ENCODE results near the gene WNK2.
"Not testable (repeated sequence)": the region's sequence is repeated elsewhere in the genome, so short reads cannot be mapped to it uniquely, and the experiment has no call there.

Gene WNK2

DNA sequence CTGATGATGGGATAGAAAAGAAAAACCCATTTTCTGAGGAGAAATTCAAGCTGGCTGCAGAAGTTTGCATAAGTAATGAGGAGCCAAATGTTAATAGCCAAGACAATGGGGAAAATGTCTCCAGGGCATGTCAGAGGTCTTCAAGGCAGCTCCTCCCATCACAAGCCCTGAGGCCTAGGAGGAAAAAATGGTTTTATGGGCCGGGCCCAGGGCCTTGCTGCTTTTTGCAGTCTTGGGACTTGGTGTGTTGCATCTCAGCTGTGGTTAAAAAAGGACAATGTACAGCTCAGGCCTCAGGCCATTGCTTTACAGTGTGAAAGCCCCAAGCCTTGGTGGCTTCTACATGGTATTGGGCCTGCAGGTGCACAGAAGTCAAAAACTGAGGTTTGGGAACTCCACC, 154.3 kb downstream of the WNK2 start:
- not testable (repeated sequence) for DNase-seq (ENCODE audit: low read depth)

- DNase-seq (ENCODE audit: low read depth): no peak
Measured at GRCh38 chr9:93340091-93340490, 156.2 kb downstream of the WNK2 start.

- not testable (repeated sequence) for DNase-seq (ENCODE audit: low read depth)
Measured at GRCh38 chr9:93341820-93342219, 157.9 kb downstream of the WNK2 start.

- not testable (repeated sequence) for DNase-seq (ENCODE audit: low read depth)
Measured at GRCh38 chr9:93342428-93342827, 158.5 kb downstream of the WNK2 start.

GRCh38 chr9:93343663-93344062, 159.7 kb downstream of the WNK2 start:
- DNase-seq (ENCODE audit: low read depth): no peak

DNA sequence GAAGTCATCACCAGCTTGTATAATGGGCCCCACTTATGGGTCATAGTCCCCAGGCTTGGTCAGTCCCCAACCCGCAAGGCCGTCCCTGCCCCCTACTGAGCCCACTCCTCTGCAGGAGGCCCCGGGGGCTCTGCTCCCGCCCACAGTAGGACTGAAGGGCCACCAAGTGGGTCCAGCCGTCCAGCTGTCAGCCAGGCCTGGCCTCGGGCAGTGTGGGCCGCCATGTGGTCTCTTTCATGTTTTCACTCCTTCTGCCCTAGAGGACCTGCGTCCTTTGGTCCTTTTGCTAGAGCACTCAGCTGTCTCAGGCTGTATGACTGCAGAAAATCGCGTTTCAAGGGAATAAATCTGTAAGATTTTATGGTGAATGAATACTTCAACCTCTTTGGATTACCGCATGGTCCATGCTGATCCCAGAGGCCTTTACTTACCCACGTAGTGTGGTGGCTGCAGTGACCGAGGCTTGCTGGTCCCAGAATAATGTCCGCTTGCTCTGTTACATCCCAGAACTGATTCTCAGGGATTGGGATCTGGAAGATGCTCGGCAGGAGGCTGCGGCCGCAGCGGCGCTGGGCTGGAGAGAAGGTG, 161.8 kb downstream of the WNK2 start:
- no peak for DNase-seq (ENCODE audit: low read depth)

- DNase-seq (ENCODE audit: low read depth): no peak
Measured at GRCh38 chr9:93346231-93347112, 162.5 kb downstream of the WNK2 start.

GRCh38 chr9:93347371-93347975, 163.5 kb downstream of the WNK2 start:
- not testable (repeated sequence) for DNase-seq (ENCODE audit: low read depth)

DNA sequence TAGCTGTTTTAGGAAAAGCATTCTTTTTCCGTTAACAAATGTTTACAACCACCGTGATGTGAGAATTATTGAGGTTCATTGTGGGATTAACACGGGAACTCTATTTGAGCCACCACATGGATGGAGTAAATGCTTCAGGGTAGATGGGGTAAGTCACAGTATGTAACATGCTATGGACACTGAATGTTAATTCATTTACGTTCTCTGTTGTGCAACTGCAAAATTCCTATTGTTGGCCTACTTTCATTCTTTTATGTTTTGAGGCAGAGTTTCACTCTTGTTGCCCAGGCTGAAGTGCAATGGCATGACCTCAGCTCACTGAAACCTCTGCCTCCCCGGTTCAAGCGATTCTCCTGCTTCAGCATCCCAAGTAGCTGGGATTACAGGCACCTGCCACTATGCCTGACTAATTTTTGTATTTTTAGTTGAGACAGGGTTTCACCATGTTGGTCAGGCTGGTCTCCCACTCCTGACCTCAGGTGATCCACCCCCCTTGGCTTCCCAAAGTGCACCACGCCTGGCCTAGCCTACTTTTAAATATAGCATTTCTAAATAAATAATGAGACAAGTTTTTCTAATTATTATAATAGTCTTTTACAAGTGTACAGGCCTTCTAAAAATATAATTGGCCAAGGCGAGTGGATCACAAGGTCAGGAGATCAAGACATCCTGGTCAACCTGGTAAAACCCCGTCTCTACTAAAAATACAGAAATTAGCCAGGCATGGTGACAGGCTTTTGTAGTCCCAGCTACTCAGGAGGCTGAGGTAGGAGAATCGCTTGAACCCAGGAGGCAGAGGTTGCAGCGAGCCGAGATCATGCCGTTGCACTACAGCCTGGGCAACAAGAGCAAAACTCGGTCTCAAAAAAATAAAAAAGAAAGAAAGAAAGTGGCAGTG, 169.7 kb downstream of the WNK2 start:
- not testable (repeated sequence) for DNase-seq (ENCODE audit: low read depth)

- DNase-seq (ENCODE audit: low read depth): no peak
Measured at GRCh38 chr9:93354451-93354850, 170.5 kb downstream of the WNK2 start.

GRCh38 chr9:93355827-93356226, 171.9 kb downstream of the WNK2 start:
- no peak for DNase-seq (ENCODE audit: low read depth)

GRCh38 chr9:93357649-93358048, 173.7 kb downstream of the WNK2 start:
- DNase-seq (ENCODE audit: low read depth): no peak

DNA sequence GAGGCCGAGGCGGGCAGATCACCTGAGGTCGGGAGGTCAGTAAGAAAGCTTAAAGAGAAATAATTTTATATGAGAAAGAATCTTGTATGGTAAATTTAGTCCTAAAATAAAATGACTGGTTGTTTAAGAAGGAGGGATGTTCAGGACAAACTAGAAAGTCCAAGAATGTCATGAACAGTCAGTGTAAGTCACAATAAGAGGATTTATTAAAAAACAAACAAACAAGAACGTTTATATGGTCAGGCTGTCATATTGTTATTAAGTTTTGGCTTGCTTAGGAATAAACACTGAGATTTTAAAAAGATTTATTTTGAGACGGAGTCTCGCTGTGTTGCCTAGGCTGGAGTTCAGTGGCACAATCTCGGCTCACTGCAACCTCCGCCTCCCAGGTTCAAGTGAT, 176.0 kb downstream of the WNK2 start:
- not testable (repeated sequence) for DNase-seq (ENCODE audit: low read depth)

- DNase-seq (ENCODE audit: low read depth): no peak
Measured at GRCh38 chr9:93361995-93362394, 178.1 kb downstream of the WNK2 start.

DNA sequence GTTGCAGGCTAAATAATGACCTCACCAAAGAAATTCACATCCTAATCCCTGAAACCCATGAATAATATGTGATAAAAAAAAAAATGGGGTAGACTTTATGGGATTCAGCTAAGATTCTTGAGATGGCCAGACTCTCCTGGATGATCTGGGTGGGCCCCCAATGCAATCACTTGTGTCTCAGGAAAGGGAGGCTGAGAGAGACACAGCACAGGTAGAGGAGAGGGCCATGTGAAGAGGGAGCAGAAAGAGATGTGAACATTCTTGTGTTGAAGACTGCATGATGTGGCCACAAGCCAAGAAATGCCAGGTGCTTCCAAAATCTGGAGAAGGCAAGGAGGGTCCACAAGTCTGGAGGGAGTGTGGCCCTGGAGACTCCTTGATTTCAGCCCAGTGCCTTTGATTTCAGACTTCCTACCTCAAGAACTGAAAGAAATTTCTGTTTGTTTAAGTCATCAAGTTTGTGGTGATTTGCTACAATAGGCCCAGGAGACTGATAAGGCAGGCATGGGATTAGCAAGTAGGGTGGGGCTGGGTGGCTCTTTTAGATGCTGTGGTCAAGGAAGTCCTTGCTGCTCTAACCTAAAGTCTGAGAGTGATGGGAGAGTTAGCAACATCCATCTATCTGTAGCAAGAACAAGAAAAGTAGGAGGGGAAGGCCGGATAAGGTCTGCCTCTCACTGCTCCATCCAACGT, 180.9 kb downstream of the WNK2 start:
- DNase-seq (ENCODE audit: low read depth): no peak

- DNase-seq (ENCODE audit: low read depth): no peak
Measured at GRCh38 chr9:93365427-93366118, 181.6 kb downstream of the WNK2 start.

DNA sequence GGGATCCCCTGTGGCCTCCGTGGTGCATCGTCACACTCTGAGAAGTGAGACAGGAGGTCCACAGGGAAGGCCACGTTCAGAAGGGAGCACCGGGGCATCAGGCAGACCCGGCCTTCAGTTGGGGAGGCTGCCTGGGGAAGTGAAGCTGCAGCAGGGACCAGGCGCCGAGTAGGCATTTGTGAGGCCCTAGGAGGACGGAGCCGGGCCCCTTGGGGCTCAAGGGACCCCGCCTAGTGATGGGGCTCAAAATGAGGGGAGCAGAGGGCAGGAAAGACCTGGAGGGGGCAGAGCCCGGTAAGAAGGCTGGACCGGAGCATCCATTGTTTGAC, 182.1 kb downstream of the WNK2 start:
- no peak for DNase-seq (ENCODE audit: low read depth)

- not testable (repeated sequence) for DNase-seq (ENCODE audit: low read depth)
Measured at GRCh38 chr9:93366486-93366885, 182.5 kb downstream of the WNK2 start.

DNA sequence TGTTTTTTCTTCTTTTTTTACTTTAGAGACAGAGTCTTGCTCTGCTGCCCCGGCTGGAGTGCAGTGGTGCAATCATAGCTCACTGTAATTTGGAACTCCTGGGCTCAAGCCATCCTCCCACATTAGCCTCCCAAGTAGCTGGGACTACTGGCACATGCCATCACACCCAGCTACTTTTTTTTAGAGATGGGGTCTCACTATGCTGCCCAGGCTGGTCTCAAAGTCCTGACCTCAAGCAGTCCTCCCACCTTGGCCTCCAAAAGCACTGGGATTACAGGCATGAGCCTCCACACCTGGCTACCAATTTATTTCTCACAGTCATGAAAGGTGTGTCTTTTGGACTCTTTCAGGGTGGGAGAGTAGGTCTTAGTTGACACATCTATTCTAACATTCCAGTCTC, 184.5 kb downstream of the WNK2 start:
- no peak for DNase-seq (ENCODE audit: low read depth)

DNA sequence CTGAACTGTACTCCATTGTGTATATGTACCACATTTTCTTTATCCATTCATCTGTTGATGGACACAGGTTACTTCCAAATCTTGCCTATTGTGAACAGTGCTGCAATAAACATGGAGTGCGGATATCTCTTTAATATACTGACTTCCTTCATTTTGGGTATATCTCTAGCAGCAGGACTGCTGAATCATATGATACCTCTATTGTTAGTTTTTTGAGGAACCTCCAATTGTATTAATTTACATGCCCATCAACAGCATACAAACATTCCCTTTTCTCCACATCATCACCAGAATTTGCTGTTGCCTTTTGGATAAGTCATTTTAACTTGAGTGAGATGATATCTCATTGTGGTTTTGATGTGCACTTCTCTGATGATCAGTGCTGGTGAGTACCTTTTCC, 185.7 kb downstream of the WNK2 start:
- DNase-seq (ENCODE audit: low read depth): no peak
